Gastrocnemius medialis (tissue), 4 donors: ENCODE measurements around the gene COX8C. TPM values are rescaled to one million over a fixed set of nuclear protein-coding genes. Genes with fewer than 3 reads are reported as not detected.

ENCODE experiments used
- ATAC-seq, 2 donors: fragments of 150-250 bp; one replicate each; pipeline ENCODE4 v1.9.1; 2016
- DNase-seq, 2 donors: peaks; one replicate each; pipeline ENCODE4 v3.0.0-alpha.2; 2019
- H3K27ac ChIP-seq, 4 donors: fragments of 200-600 bp; sonication (generic); 1 replicate in 1 of 4; 2 replicates in 3 of 4; pipeline ENCODE4 v1.5.1; 2016 to 2018; ENCODE audit warnings: mild to moderate bottlenecking in 2 of 4, moderate library complexity in 1 of 4
- H3K27me3 ChIP-seq, 3 donors: fragments of 200-600 bp; sonication (generic) in 2 of 3; 1 replicate in 1 of 3; 2 replicates in 2 of 3; pipeline versions ENCODE4 v1.5.1 to v1.6.0; 2016 to 2019; ENCODE audit warnings: mild to moderate bottlenecking in 1 of 3, moderate library complexity in 1 of 3
- H3K36me3 ChIP-seq, 2 donors: fragments of 200-600 bp; sonication (generic) in 1 of 2; one replicate each; pipeline ENCODE4 v1.5.1; 2017 to 2018
- H3K4me1 ChIP-seq, 2 donors: fragments of 200-600 bp; sonication (generic) in 1 of 2; one replicate each; pipeline ENCODE4 v1.5.1; 2016 to 2017; ENCODE audit warnings: mild to moderate bottlenecking in 2 of 2
- H3K4me3 ChIP-seq, 4 donors: fragments of 200-600 bp; sonication (generic) in 3 of 4; 1 replicate in 1 of 4; 2 replicates in 3 of 4; pipeline ENCODE4 v1.5.1; 2016 to 2019; ENCODE audit warnings: mild to moderate bottlenecking in 2 of 4
- H3K9me3 ChIP-seq, 3 donors: fragments of 200-600 bp; sonication (generic) in 2 of 3; 1 replicate in 1 of 3; 2 replicates in 2 of 3; pipeline ENCODE4 v1.5.1; 2016 to 2019
- POLR2A ChIP-seq, 2 donors: fragments of 450-650 bp; IDR thresholded peaks; one replicate each; pipeline ENCODE4 v1.6.1; 2017; ENCODE audit warnings: antibody characterized with exemption in 2 of 2, mild to moderate bottlenecking in 2 of 2, moderate library complexity in 2 of 2
- in situ Hi-C, 4 donors: fragments of 200-750 bp; cut with MboI; loops; one replicate each; pipeline versions ENCODE4 v1.15.0 to v1.8.0; 2017; ENCODE audit warnings: low sequenced_read_pairs in 4 of 4
- intact Hi-C: fragments of 100-400 bp; cut with DNase I; formaldehyde crosslinking; loops from one replicate; pipeline ENCODE4 v1.15.1; 2023; ENCODE audit warnings: low total_unique reads
- total RNA-seq, 4 donors: library from RNA; depleted of rRNA; stranded (reverse); fragments of >200 nt; gene quantifications; one replicate each; pipeline versions ENCODE4 v1.1.0 to v1.2.3, GENCODE V29; 2016
- TF ChIP-seq, protein P1 (sequence below), 5 experiments: fragments of 450-650 bp in 3 of 5; fragments of 200-600 bp in 2 of 5; sonication (generic) in 2 of 5; IDR thresholded peaks in 4 of 5; conservative IDR thresholded peaks in 1 of 5; 1 replicate in 4 of 5; 2 replicates in 1 of 5; pipeline ENCODE4 v1.5.1; 2016 to 2019; ENCODE audit warnings: antibody characterized with exemption in 5 of 5, mild to moderate bottlenecking in 3 of 5, moderate library complexity in 3 of 5

Gene COX8C
- not detected for total RNA-seq

DNA sequence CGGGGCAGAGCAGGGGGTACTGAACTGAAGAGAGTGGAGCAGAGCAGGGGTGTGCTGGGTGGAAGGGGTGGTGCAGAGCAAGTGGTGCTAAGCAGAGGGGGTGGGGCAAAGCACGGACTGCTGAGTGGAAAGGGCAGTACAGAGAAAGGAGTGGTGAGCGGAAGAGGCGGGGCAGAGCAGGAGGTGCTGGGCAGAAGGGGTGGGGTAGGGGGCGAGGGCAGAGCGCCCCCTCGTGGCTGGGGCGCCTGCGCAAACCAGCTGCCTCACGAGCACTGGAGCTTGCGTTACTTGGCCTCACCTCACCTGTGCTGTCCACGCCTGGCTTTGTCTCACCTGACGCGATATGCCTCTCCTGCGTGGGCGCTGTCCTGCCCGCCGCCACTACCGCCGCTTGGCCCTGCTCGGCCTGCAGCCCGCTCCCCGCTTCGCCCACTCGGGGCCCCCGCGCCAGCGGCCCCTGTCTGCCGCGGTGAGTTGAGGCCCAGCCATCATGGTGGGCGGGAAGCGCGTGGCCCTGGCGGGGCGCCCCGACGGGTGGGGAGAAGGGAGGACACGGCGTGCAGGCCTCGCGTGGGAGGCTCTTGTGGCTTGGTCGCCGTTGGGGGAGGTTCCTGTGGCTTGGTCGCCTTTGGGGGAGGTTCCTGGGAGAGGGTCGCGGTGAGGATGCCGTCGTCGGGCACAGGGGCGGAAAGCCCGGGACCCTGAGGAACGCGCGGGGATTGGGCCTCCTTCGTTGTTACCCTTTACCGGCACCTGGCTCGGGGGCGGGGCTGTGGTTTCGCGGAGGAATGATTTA is at the start of gene COX8C:
TSS of gene COX8C (plus strand) at position 257 of the 796 bp plus-strand sequence. CDS start at position 344, 87 bp downstream.
- intact Hi-C loops (no loop called here), in situ Hi-C loops (no loop called here)
- Histone ChIP-seq H3K4me1 (no peaks in the 10 kb centered on the region), H3K27ac (no peak within 1 kb of the TSS), H3K4me3 (no peak within 1 kb of the TSS), H3K9me3 (no peaks in the 10 kb centered on the region), H3K27me3 (no peaks in the 10 kb centered on the region), H3K36me3 (no peaks in the 10 kb centered on the region)
- DNase-seq (no peak), ATAC-seq (no peak)
- TF ChIP-seq, protein P1, sequence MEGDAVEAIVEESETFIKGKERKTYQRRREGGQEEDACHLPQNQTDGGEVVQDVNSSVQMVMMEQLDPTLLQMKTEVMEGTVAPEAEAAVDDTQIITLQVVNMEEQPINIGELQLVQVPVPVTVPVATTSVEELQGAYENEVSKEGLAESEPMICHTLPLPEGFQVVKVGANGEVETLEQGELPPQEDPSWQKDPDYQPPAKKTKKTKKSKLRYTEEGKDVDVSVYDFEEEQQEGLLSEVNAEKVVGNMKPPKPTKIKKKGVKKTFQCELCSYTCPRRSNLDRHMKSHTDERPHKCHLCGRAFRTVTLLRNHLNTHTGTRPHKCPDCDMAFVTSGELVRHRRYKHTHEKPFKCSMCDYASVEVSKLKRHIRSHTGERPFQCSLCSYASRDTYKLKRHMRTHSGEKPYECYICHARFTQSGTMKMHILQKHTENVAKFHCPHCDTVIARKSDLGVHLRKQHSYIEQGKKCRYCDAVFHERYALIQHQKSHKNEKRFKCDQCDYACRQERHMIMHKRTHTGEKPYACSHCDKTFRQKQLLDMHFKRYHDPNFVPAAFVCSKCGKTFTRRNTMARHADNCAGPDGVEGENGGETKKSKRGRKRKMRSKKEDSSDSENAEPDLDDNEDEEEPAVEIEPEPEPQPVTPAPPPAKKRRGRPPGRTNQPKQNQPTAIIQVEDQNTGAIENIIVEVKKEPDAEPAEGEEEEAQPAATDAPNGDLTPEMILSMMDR (IDR thresholded peaks at IDR 0.05 in 4 of 5, conservative IDR thresholded peaks at IDR 0.05 in 1 of 5), result no peak
- TF ChIP-seq POLR2A (IDR thresholded peaks at IDR 0.05), result no peak

DNA sequence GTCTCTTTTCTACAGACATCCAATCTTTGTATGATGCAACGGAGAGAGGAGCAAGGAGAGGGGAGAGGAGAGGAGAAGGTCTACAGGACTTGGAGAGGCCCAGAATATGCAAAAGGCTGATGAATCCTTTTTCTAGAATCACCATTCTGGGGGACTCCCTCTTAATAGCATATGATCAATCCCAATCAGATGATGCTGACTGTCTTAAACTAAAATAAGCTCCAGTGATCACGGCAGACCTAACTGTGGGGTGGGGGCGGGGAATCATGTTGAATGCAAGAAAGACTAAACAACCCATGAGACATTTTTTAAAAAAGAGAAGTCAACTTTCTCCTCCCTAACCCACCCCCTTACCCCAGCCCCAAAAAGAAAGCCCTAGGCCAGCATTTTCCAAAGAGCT is 47.6 kb upstream of the COX8C start:
- no peaks in the 10 kb centered on the region for H3K36me3 ChIP-seq
- in situ Hi-C loops, result no loop called here
- DNase-seq (no peak), ATAC-seq (no peak)
- H3K4me1 ChIP-seq, result peaks cover 23 to 41% of the 10 kb centered on the region in 2 donors
- no peaks in the 10 kb centered on the region for H3K27me3 ChIP-seq
- intact Hi-C loops, result no loop called here
- no peak overlapping the region for H3K4me3 ChIP-seq
- no peak for TF ChIP-seq POLR2A (IDR thresholded peaks at IDR 0.05)
- TF ChIP-seq, protein P1 (IDR thresholded peaks at IDR 0.05 in 4 of 5, conservative IDR thresholded peaks at IDR 0.05 in 1 of 5), result no peak
- H3K9me3 ChIP-seq, result no peaks in the 10 kb centered on the region
- no peak overlapping the region for H3K27ac ChIP-seq

- Histone ChIP-seq H3K4me1 (peaks cover 26 to 45% of the 10 kb centered on the region in 2 donors), H3K27ac (no peak overlapping the region), H3K4me3 (no peak overlapping the region), H3K27me3 (no peaks in the 10 kb centered on the region), H3K9me3 (no peaks in the 10 kb centered on the region), H3K36me3 (no peaks in the 10 kb centered on the region)
- DNase-seq, result no peak
- no peak for TF ChIP-seq POLR2A (IDR thresholded peaks at IDR 0.05)
- TF ChIP-seq, protein P1 (IDR thresholded peaks at IDR 0.05 in 4 of 5, conservative IDR thresholded peaks at IDR 0.05 in 1 of 5), result no peak
- intact Hi-C loops (no loop called here), in situ Hi-C loops (no loop called here)
- no peak for ATAC-seq
Measured at GRCh38 chr14:93299866-93300265, 47.1 kb upstream of the COX8C start.

GRCh38 chr14:93301821-93302447 is 45.0 kb upstream of the COX8C start:
- in situ Hi-C loops, result no loop called here
- H3K9me3 ChIP-seq, result no peaks in the 10 kb centered on the region
- no peak for TF ChIP-seq POLR2A (IDR thresholded peaks at IDR 0.05)
- TF ChIP-seq, protein P1 (IDR thresholded peaks at IDR 0.05 in 4 of 5, conservative IDR thresholded peaks at IDR 0.05 in 1 of 5), result no peak
- peaks cover 34 to 55% of the 10 kb centered on the region in 2 donors for H3K4me1 ChIP-seq
- ATAC-seq (no peak), DNase-seq (no peak)
- no peaks in the 10 kb centered on the region for H3K36me3 ChIP-seq
- intact Hi-C loops, result no loop called here
- H3K4me3 ChIP-seq, result no peak overlapping the region
- H3K27ac ChIP-seq, result no peak overlapping the region
- no peaks in the 10 kb centered on the region for H3K27me3 ChIP-seq
